T-helper 22 cell (primary cell): ENCODE data around the gene GIPC2.

ENCODE experiments used
- DNase-seq: peaks from one replicate; pipeline ENCODE4 v3.0.0-alpha.2; 2020; ENCODE audit warnings: low read depth

GIPC2 gene

GRCh38 chr1:78147031-78147430, 101.3 kb downstream of the GIPC2 start:
- no peak for DNase-seq

DNA sequence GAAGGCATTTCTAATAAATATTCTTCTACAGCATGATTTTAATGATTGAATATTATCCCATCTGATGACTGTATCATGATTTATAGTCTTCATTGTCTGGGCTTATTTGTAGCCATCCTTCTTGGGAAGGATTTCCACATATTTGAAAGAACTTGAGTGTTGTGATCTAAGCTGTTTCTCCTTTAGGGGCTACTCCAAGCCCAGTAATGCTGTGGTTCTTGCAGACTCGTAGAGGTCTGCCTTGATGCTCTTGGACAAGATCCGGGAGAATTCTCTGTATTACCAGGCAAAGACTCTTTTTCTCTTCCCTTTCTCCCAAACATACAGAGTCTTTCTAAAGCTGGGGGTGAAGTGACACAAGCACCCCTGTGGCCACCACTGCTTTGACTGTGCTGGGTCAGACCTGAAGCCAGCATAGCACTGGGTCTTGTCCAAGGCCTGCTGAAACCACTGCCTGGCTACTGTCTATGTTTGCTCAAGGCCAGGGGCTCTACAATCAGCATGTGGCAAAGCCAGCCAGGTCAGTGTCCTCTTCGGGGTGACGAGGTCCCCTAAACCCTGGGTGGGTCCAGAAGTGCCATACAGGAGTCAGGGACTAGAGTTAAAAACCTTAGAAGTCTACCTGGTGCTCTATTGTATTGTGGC, 107.4 kb downstream of the GIPC2 start:
- DNase-seq = no peak

DNA sequence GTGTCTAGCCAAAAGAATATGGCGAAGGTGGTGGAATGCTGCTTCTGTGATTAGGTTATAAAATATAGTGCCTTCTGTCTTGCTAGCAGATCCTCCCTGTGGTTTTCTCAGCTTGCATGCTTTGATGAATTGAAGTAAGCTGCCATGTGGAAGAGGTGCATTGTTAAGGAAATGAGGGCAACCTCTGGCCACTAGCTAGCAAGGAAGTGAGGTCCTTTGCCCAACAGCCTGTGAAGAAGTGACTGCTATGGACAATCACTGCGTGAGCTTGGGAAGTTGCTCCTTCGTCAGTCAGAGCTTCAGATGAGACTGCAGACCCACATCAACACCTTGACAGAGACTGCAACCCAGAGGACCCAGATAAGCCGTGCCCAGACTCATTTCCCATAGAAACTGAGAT, 109.4 kb downstream of the GIPC2 start:
- DNase-seq = no peak

GRCh38 chr1:78156805-78157521, 111.2 kb downstream of the GIPC2 start:
- no peak for DNase-seq

- DNase-seq = no peak
Measured at GRCh38 chr1:78165816-78166215, 120.0 kb downstream of the GIPC2 start.

DNA sequence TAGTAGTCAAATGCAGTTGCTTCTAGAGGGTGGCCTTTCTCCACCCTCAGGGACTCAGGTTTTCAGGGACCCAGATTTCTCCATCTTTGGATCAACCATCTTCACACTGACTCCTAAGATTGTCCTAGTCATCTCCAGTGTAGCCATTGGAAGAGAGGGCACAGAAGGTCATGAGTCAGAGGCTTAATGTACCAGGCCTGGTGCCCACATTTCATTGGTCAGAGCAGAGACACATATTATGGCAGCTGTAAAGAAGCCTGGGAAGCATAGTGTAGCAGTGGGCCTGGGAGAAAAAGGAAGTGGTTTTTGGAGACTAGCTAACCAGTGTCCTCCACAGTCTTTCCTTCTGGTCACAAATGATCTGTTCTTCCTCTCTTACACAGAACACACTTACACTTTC, 122.5 kb downstream of the GIPC2 start:
- no peak for DNase-seq

- DNase-seq = no peak
Measured at GRCh38 chr1:78170859-78171258, 125.1 kb downstream of the GIPC2 start.

GRCh38 chr1:78171736-78172590, 126.2 kb downstream of the GIPC2 start:
- DNase-seq = no peak

- no peak for DNase-seq
Measured at GRCh38 chr1:78176448-78176847, 130.7 kb downstream of the GIPC2 start.

- no peak for DNase-seq
Measured at GRCh38 chr1:78177708-78178270, 132.0 kb downstream of the GIPC2 start.

DNA sequence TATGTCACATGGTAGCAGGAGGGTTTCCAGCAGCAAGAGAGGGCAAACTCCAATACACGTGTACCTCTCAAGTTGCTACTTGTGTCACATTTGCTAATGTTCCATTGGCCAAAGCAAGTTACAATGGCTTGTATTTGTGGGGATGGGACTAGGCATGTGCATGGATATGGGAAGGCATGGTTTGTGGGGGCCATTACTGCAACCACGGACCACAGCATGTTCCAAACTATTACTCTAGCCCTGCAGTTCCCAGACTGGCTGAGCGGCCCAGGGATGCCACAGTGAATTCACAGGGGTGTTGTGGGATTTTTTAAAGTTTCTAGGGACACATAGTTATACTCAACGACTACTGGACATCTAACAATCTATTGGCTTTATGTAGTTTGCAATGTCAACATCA, 133.1 kb downstream of the GIPC2 start:
- no peak for DNase-seq

- no peak for DNase-seq
Measured at GRCh38 chr1:78184460-78185072, 138.8 kb downstream of the GIPC2 start.
